ENCODE results near the gene CIART.
"Not testable (repeated sequence)": the region's sequence is repeated elsewhere in the genome, so short reads cannot be mapped to it uniquely, and the experiment has no call there.

CIART gene

DNA sequence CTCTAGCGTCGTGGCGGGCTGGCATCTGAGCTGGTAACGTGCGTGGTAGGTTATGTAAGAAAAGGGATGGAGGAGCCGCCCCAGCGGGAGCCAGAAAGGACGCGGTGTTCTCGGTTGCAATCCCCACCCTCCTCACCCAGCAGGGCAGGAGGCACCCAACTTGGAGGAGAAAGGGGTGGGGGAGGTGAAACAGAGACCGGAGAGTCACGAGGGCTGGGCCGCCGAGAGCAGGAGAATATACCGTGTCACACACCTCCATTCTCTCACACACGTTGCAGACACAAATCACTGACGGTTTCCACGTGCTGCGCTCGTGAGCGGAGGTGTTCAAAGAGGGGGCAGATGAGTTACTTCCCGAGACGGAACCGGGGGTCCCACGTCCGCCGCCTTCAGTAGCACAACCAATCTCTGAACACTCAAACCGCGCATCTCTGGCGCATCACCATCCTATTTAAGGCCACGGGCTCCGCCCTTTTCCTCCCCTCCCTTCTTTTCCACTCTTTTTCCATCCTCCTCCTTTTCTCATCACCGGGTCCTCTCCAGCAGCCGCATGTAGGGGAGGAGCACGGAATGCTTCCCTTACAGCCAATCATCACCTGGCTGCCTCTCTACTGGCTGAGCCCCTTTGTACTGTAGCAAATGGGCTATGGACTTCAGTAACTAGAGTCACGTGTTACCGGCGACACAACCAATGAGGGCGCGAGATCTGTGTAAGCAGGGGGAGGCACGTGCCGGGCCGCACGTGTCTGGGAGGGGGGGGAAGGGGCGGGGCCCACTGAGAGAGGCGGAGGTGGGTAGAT lies at the start of gene CIART:
CIART (plus strand) TSS at position 797 of the 800 bp plus-strand sequence. CDS start 714 bp downstream, outside the sequence.
- ATAC-seq, result peak; percentile 90
- TF ChIP-seq ARNTL (CRISPR knock-in tag; IDR thresholded peaks at IDR 0.05; ENCODE audit: borderline replicate concordance, low read depth), result peak; percentile 85; the same call in 1 of the 2 replicates
- TF ChIP-seq ZNF565 (CRISPR knock-in tag; conservative IDR thresholded peaks at IDR 0.05; ENCODE audit: low read depth), result no peak

DNA sequence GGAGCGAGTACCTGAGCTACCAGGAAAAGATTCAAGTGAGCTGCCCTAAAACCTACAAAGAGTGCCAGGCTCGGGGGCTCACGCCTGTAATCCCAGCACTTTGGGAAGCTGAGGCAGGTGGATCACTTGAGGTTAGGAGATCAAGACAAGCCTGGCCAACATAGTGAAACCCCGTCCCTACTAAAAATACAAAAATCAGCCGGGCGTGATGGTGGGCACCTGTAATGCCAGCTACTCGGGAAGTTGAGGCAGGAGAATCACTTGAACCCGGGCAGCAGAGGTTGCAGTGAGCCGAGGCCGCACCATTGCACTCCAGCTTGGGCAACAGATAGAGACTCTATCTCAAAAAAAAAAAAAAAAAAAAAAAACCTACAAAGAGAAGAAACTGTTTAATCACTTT lies 49.4 kb upstream of the CIART start:
- not testable (repeated sequence) for ATAC-seq

DNA sequence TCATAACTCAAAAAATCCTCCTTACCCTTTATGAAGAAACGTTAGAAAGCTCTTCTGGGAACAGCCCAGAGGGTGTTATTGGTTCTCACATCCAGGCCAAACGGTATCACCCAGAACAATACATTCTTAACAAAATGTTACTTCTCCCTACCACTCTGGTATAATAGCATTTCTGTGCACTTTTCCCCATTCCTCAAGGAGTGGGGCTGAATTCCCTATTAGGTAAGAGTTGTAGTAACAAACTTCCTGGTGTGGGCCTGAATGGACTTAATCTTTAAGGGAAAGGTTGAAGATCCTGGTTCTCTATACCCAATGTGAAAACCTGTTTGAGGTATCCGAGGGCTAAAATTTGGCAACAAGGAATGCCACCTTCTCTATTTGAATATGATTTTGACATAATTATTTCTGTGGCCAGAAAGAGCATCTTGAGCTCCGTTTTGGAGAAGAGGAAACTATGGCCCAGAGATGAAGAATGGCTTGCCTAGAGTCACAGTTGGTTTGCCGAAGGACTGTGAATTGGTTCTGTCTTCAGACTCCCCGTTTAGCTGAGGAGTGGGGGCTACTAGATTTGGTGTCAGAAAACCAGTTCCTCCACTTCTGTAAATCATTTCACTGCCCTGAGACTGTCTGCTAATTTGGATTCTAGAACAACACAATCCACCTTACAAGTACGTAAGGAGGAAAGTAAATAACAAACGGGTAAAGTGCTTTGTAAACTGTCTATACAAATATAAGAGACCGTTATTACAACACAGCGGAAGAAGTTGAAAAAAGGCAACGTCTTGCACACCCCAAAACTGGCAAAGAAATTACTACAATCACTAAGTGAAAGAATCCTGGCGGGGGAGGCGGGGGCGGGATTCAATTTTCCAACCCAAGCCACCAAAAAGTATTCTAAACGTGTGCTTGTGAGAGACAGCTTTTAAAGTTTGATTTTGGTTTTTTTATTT lies 48.7 kb upstream of the CIART start:
- TF ChIP-seq TCF4 (CRISPR knock-in tag; IDR thresholded peaks at IDR 0.05; ENCODE audit: borderline replicate concordance) (no peak), ZC3H10 (CRISPR knock-in tag; IDR thresholded peaks at IDR 0.05) (no peak), ZNF565 (CRISPR knock-in tag; conservative IDR thresholded peaks at IDR 0.05; ENCODE audit: low read depth) (no peak), ZFP30 (CRISPR knock-in tag; IDR thresholded peaks at IDR 0.05) (no peak), RARB (CRISPR knock-in tag; IDR thresholded peaks at IDR 0.05) (no peak), OSR1 (CRISPR knock-in tag; IDR thresholded peaks at IDR 0.05) (no peak), PPARA (CRISPR knock-in tag; IDR thresholded peaks at IDR 0.05; ENCODE audit: borderline replicate concordance) (no peak)
- no peak for ATAC-seq

DNA sequence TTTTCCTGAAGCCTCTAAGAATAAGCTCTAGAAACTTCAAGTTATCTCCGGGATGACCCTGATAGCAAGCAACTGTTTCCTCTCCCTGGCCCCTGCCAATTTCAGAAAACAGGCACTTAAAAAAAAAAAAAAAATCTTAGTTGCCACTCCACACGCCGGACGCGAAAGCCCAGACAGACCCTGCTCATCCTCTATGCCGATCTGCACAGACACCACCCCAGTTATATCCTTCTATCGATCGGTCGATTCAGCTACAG lies 48.1 kb upstream of the CIART start:
- ATAC-seq, result peak; percentile 19; the same call in 2 of the 3 replicates
- TF ChIP-seq, protein P1, sequence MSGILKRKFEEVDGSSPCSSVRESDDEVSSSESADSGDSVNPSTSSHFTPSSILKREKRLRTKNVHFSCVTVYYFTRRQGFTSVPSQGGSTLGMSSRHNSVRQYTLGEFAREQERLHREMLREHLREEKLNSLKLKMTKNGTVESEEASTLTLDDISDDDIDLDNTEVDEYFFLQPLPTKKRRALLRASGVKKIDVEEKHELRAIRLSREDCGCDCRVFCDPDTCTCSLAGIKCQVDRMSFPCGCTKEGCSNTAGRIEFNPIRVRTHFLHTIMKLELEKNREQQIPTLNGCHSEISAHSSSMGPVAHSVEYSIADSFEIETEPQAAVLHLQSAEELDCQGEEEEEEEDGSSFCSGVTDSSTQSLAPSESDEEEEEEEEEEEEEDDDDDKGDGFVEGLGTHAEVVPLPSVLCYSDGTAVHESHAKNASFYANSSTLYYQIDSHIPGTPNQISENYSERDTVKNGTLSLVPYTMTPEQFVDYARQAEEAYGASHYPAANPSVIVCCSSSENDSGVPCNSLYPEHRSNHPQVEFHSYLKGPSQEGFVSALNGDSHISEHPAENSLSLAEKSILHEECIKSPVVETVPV (CRISPR knock-in tag; IDR thresholded peaks at IDR 0.05), result no peak
- TF ChIP-seq SNAI2 (CRISPR knock-in tag; IDR thresholded peaks at IDR 0.05) (no peak), TOX (CRISPR knock-in tag; IDR thresholded peaks at IDR 0.05; ENCODE audit: borderline replicate concordance) (no peak), ZFP3 (CRISPR knock-in tag; IDR thresholded peaks at IDR 0.05) (no peak), OSR1 (CRISPR knock-in tag; IDR thresholded peaks at IDR 0.05) (no peak), ESRRG (CRISPR knock-in tag; IDR thresholded peaks at IDR 0.05) (no peak), TCF4 (CRISPR knock-in tag; IDR thresholded peaks at IDR 0.05; ENCODE audit: borderline replicate concordance) (no peak), ZC3H10 (CRISPR knock-in tag; IDR thresholded peaks at IDR 0.05) (no peak)
- TF ChIP-seq, protein P2, sequence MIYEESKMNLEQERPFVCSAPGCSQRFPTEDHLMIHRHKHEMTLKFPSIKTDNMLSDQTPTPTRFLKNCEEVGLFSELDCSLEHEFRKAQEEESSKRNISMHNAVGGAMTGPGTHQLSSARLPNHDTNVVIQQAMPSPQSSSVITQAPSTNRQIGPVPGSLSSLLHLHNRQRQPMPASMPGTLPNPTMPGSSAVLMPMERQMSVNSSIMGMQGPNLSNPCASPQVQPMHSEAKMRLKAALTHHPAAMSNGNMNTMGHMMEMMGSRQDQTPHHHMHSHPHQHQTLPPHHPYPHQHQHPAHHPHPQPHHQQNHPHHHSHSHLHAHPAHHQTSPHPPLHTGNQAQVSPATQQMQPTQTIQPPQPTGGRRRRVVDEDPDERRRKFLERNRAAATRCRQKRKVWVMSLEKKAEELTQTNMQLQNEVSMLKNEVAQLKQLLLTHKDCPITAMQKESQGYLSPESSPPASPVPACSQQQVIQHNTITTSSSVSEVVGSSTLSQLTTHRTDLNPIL (CRISPR knock-in tag; IDR thresholded peaks at IDR 0.05; ENCODE audit: low read depth), result no peak
- TF ChIP-seq, protein P3, sequence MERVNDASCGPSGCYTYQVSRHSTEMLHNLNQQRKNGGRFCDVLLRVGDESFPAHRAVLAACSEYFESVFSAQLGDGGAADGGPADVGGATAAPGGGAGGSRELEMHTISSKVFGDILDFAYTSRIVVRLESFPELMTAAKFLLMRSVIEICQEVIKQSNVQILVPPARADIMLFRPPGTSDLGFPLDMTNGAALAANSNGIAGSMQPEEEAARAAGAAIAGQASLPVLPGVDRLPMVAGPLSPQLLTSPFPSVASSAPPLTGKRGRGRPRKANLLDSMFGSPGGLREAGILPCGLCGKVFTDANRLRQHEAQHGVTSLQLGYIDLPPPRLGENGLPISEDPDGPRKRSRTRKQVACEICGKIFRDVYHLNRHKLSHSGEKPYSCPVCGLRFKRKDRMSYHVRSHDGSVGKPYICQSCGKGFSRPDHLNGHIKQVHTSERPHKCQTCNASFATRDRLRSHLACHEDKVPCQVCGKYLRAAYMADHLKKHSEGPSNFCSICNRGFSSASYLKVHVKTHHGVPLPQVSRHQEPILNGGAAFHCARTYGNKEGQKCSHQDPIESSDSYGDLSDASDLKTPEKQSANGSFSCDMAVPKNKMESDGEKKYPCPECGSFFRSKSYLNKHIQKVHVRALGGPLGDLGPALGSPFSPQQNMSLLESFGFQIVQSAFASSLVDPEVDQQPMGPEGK (CRISPR knock-in tag; IDR thresholded peaks at IDR 0.05; ENCODE audit: borderline replicate concordance), result no peak

DNA sequence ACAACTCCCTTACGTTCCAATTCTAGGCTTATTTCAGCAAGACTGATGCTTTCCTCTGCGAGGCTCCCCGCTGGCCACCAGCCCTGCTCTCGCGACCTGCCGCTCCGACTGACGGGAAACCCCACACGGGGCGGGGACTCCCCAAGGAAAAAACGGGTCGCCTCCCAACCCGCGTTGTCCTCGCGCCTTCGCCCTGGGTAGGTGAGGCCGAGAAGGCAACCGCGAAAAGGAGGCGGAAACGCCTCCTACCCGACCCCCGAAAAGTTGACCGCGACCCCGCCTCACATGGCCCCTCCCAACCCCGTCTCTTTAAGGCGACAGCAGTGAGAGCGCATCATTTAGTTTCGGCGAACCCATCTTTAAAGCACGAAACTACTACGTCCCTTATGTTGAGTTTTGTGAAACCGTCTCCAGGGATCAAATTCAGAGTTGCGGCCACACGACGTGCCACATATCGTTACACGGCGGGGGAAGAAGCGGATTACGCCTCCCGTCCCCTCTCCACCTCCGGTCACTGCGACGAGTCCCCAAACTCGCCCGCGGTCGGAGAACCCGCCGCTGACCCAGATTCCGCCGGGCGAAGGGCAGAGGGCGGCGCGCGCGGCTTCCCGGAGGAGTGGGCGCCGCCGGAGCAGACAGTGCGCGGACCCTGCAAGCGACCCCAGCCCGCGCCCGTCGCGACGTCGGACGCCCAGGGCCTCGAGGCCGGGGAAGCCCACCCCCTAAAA lies 47.6 kb upstream of the CIART start:
- peak; percentile 32; the same call in 1 of the 2 replicates for TF ChIP-seq ZNF70 (CRISPR knock-in tag; IDR thresholded peaks at IDR 0.05)
- TF ChIP-seq RARB (CRISPR knock-in tag; IDR thresholded peaks at IDR 0.05), result peak; percentile 6; the same call in 1 of the 2 replicates
- TF ChIP-seq, protein P3 (CRISPR knock-in tag; IDR thresholded peaks at IDR 0.05; ENCODE audit: borderline replicate concordance), result peak; percentile 74; the same call in 1 of the 2 replicates
- TF ChIP-seq, protein P2 (CRISPR knock-in tag; IDR thresholded peaks at IDR 0.05; ENCODE audit: low read depth), result no peak
- ATAC-seq, result peak; percentile 59
